BLaER1 (cell line): ENCODE measurements around the gene TARBP1.
A peak's percentile ranks its signal among the peaks of the same experiment; 100 is the strongest.

Source experiments
- H3K27ac ChIP-seq: shearing (Covaris generic); formaldehyde crosslinking; 2 replicates; pipeline ENCODE4 v1.8.1; 2022
- H3K27me3 ChIP-seq: shearing (Covaris generic); formaldehyde crosslinking; 2 replicates; pipeline ENCODE4 v1.8.1; 2022
- H3K36me3 ChIP-seq: shearing (Covaris generic); formaldehyde crosslinking; 2 replicates; pipeline ENCODE4 v1.8.1; 2022
- H3K4me1 ChIP-seq: shearing (Covaris generic); formaldehyde crosslinking; 2 replicates; pipeline ENCODE4 v1.8.1; 2022
- H3K4me2 ChIP-seq: shearing (Covaris generic); formaldehyde crosslinking; 2 replicates; pipeline ENCODE4 v1.8.1; 2022
- H3K4me3 ChIP-seq: shearing (Covaris generic); formaldehyde crosslinking; 2 replicates; pipeline ENCODE4 v1.8.1; 2022
- H3K9ac ChIP-seq: shearing (Covaris generic); formaldehyde crosslinking; 2 replicates; pipeline ENCODE4 v1.8.1; 2022
- H3K9me3 ChIP-seq: shearing (Covaris generic); formaldehyde crosslinking; 2 replicates; pipeline ENCODE4 v1.8.1; 2022
- H4K20me1 ChIP-seq: shearing (Covaris generic); formaldehyde crosslinking; 2 replicates; pipeline ENCODE4 v1.8.1; 2022
- Cebpa-rat ChIP-seq: shearing (Covaris generic); IDR thresholded peaks from 2 replicates; pipeline ENCODE4 v1.8.1; 2022

TARBP1 gene

GRCh38 chr1:234478481-234479309 is at the start of gene TARBP1:
TSS of gene TARBP1 (minus strand) at chr1:234479179. CDS start at chr1:234479103, 76 bp downstream.
- no peaks in the 10 kb centered on the region for H3K27me3 ChIP-seq
- peak within 1 kb of the TSS; percentile 88 for H3K4me3 ChIP-seq
- H4K20me1 ChIP-seq = peaks cover 16% of the 10 kb centered on the region; the same call in 1 of the 2 replicates
- peak within 1 kb of the TSS; percentile 96 for H3K27ac ChIP-seq
- H3K4me1 ChIP-seq = peaks cover 50% of the 10 kb centered on the region
- H3K9me3 ChIP-seq = no peaks in the 10 kb centered on the region
- H3K9ac ChIP-seq = peak within 1 kb of the TSS; percentile 95
- peak within 1 kb of the TSS; percentile 92 for H3K4me2 ChIP-seq
- TF ChIP-seq Cebpa-rat = no peak
- H3K36me3 ChIP-seq = no peaks in the 10 kb centered on the region

GRCh38 chr1:234528074-234528865 is 49.3 kb upstream of the TARBP1 start:
- H3K27ac ChIP-seq = peak overlapping the region; percentile 74
- H3K27me3 ChIP-seq = no peaks in the 10 kb centered on the region
- H3K4me2 ChIP-seq = peak overlapping the region; percentile 91
- peak overlapping the region; percentile 39 for H3K9ac ChIP-seq
- no peak overlapping the region for H3K4me3 ChIP-seq
- no peaks in the 10 kb centered on the region for H4K20me1 ChIP-seq
- no peaks in the 10 kb centered on the region for H3K36me3 ChIP-seq
- peaks cover 95% of the 10 kb centered on the region for H3K4me1 ChIP-seq
- H3K9me3 ChIP-seq = no peaks in the 10 kb centered on the region
- no peak for TF ChIP-seq Cebpa-rat

- H3K4me2 ChIP-seq = peak overlapping the region; percentile 91
- H3K36me3 ChIP-seq = no peaks in the 10 kb centered on the region
- no peaks in the 10 kb centered on the region for H3K9me3 ChIP-seq
- H3K27me3 ChIP-seq = no peaks in the 10 kb centered on the region
- no peaks in the 10 kb centered on the region for H4K20me1 ChIP-seq
- H3K4me1 ChIP-seq = peaks cover 91% of the 10 kb centered on the region
- no peak overlapping the region for H3K9ac ChIP-seq
- peak overlapping the region; percentile 74; the same call in 1 of the 2 replicates for H3K27ac ChIP-seq
- no peak overlapping the region for H3K4me3 ChIP-seq
- TF ChIP-seq Cebpa-rat = no peak
Observed at GRCh38 chr1:234527346-234527745, 48.4 kb upstream of the TARBP1 start.

GRCh38 chr1:234526922-234527321 is 47.9 kb upstream of the TARBP1 start:
- Histone ChIP-seq H3K4me2 (peak overlapping the region; percentile 91), H3K4me1 (peaks cover 91% of the 10 kb centered on the region), H3K36me3 (no peaks in the 10 kb centered on the region), H3K4me3 (no peak overlapping the region), H3K9ac (no peak overlapping the region), H3K27me3 (no peaks in the 10 kb centered on the region), H4K20me1 (no peaks in the 10 kb centered on the region), H3K9me3 (no peaks in the 10 kb centered on the region), H3K27ac (no peak overlapping the region)
- TF ChIP-seq Cebpa-rat = no peak

- peak overlapping the region; percentile 91 for H3K4me2 ChIP-seq
- H4K20me1 ChIP-seq = no peaks in the 10 kb centered on the region
- no peaks in the 10 kb centered on the region for H3K27me3 ChIP-seq
- peak overlapping the region; percentile 99 for H3K27ac ChIP-seq
- H3K9ac ChIP-seq = peak overlapping the region; percentile 93
- H3K9me3 ChIP-seq = no peaks in the 10 kb centered on the region
- peak overlapping the region; percentile 69; the same call in 1 of the 2 replicates for H3K4me3 ChIP-seq
- peaks cover 92% of the 10 kb centered on the region for H3K4me1 ChIP-seq
- H3K36me3 ChIP-seq = no peaks in the 10 kb centered on the region
- no peak for TF ChIP-seq Cebpa-rat
Observed at GRCh38 chr1:234525099-234525799, 46.3 kb upstream of the TARBP1 start.

GRCh38 chr1:234521836-234522235 is 42.9 kb upstream of the TARBP1 start:
- Histone ChIP-seq H3K4me3 (no peak overlapping the region), H3K4me2 (peak overlapping the region; percentile 82), H3K36me3 (no peaks in the 10 kb centered on the region), H3K27ac (peak overlapping the region; percentile 99), H3K27me3 (no peaks in the 10 kb centered on the region), H3K9ac (peak overlapping the region; percentile 93), H3K4me1 (peaks cover 92% of the 10 kb centered on the region), H3K9me3 (no peaks in the 10 kb centered on the region), H4K20me1 (no peaks in the 10 kb centered on the region)
- no peak for TF ChIP-seq Cebpa-rat

- Histone ChIP-seq H3K4me2 (peak overlapping the region; percentile 82), H3K27ac (peak overlapping the region; percentile 99), H3K27me3 (no peaks in the 10 kb centered on the region)
Observed at GRCh38 chr1:234520908-234521817, 42.2 kb upstream of the TARBP1 start.

GRCh38 chr1:234519506-234519905 is 40.5 kb upstream of the TARBP1 start:
- peak overlapping the region; percentile 38 for H3K4me3 ChIP-seq
- H4K20me1 ChIP-seq = no peaks in the 10 kb centered on the region
- peak overlapping the region; percentile 82 for H3K4me2 ChIP-seq
- no peak for TF ChIP-seq Cebpa-rat
- H3K9ac ChIP-seq = peak overlapping the region; percentile 93
- H3K9me3 ChIP-seq = no peaks in the 10 kb centered on the region
- H3K27ac ChIP-seq = peak overlapping the region; percentile 99
- peaks cover 91% of the 10 kb centered on the region for H3K4me1 ChIP-seq
- H3K36me3 ChIP-seq = no peaks in the 10 kb centered on the region
- no peaks in the 10 kb centered on the region for H3K27me3 ChIP-seq

More at GRCh38 chr1:234520908-234521817, 42.2 kb upstream of the TARBP1 start:
- no peaks in the 10 kb centered on the region for H3K9me3 ChIP-seq
- H3K36me3 ChIP-seq = no peaks in the 10 kb centered on the region
- no peak for TF ChIP-seq Cebpa-rat
- H3K4me1 ChIP-seq = peaks cover 91% of the 10 kb centered on the region
- H3K9ac ChIP-seq = peak overlapping the region; percentile 93
- H3K4me3 ChIP-seq = 0 out of 2 replicates have a peak overlapping the region, but pooled peaks have one; percentile 38
- H4K20me1 ChIP-seq = no peaks in the 10 kb centered on the region
